HG02840 (cell line): Measurements from ENCODE around the gene OR8D4.
"Not testable (repeated sequence)": the region's sequence is repeated elsewhere in the genome, so short reads cannot be mapped to it uniquely, and the experiment has no call there.

Source experiments
- ATAC-seq: cut with Tn5 transposase; IDR thresholded peaks from one replicate; pipeline ENCODE4 v1.9.1; 2021; ENCODE audit warnings: mild to moderate bottlenecking, moderate library complexity, moderate number of reproducible peaks; ENCODE audit not compliant: unreplicated experiment, low FRiP score

OR8D4 gene

GRCh38 chr11:123901867-123902266, at the start of gene OR8D4:
OR8D4 (plus strand) TSS chr11:123902167; CDS start chr11:123906432, 4,265 bp downstream.
- no peak for ATAC-seq

DNA sequence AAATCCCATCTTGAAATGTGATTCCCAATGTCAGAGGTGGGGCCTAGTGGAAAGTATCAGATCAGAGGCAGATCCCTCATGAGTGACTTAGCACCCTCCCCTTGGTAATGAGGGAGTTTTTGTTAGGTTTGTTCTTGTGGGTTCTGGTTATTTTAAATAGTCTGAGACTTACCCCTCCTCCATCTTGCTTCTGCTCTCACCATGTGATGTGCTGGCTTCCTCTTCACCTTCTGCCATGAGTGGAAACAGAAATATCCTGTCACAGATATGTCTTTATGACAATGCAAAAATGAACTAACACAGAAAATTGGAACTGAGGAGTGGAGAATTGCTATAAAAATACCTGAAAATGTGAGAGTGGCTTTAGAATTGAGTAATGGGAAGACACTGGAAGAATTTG, 49.6 kb upstream of the OR8D4 start:
- ATAC-seq = no peak

- no peak for ATAC-seq
These were observed 48.9 kb upstream of the OR8D4 start for GRCh38 chr11:123853038-123853437.

DNA sequence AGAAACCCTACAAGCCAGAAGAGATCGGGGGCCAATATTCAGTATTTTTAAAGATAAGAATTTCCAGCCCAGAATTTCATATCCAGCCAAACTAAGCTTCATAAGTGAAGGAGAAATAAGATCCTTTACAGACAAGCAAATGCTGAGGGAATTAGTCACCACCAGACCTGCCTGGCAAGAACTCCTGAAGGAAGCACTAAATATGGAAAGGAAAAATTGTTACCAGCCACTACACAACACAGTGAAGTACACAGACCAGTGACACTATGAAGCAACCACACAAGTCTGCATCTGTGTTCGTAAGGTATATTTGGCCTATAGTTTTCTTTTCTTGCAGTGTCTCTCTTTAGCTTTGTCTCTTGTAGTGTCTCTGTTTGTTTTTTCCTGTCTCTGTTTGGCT, 45.5 kb upstream of the OR8D4 start:
- ATAC-seq = no peak

GRCh38 chr11:123859731-123860130, 42.2 kb upstream of the OR8D4 start:
- no peak for ATAC-seq

DNA sequence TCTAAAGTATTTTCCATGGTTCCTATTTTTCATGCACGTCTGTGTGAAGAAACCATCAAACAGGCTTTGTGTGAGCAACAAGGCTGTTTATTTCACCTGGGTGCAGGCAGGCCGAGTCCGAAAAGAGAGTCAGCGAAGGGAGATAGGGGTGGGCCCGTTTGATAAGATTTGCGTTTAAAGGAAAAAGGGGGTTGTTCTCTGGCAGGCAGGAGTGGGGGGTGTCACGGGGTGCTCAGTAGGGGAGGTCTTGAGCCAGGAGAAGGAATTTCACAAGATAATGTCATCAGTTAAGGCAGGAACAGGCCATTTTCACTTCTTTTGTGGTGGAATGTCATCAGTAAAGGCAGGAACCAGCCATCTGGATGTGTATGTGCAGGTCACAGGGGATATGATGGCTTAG, 36.7 kb upstream of the OR8D4 start:
- ATAC-seq = not testable (repeated sequence)

DNA sequence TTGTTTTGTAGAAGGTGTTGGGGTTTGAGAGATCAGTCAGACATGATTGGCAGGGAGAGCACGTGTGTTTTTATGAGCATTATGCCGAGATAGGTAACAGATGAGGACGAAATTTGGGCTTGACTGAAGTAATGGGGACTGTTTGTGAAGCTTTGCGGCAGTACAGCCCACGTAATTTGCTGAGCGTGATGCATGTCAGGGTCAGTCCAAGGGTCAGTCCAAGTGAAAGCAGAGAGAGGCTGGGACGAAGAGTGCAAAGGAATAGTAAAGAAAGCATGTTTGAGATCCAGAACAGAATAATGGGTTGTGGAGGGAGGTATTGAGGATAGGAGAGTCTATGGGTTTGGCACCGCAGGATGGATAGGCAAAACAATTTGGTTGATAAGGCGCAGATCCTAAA, 34.2 kb upstream of the OR8D4 start:
- ATAC-seq = not testable (repeated sequence)

DNA sequence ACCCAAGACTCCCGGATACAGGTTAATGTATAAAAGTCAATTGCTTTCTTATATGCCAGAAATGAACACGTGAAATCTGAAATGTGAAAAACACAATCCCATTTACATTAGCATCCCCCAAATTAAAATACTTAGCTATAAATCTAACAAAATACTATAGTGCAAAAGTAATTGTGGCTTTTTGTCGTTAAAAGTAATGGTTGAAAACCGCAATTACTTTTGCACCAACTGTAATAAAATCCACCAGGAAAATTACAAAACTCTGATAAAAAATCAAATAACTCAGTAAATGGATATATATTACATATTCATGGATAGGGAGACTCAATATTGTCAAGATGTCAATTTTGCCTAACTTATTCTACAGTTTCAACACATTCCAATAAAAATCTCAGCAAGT, 21.1 kb upstream of the OR8D4 start:
- no peak for ATAC-seq

- ATAC-seq = no peak
These were observed 16.4 kb upstream of the OR8D4 start, which contains the start of gene TMEM225 for GRCh38 chr11:123885570-123885969. TMEM225 (minus strand) TSS chr11:123885670; CDS start chr11:123885425, 245 bp downstream.

- ATAC-seq = no peak
These were observed 9.9 kb upstream of the OR8D4 start for GRCh38 chr11:123892031-123892430.

- no peak for ATAC-seq
These were observed 2.2 kb upstream of the OR8D4 start for GRCh38 chr11:123899792-123900191.

GRCh38 chr11:123903932-123904331, 2.0 kb downstream of the OR8D4 start:
- no peak for ATAC-seq

- no peak for ATAC-seq
These were observed 3.0 kb downstream of the OR8D4 start for GRCh38 chr11:123904932-123905331.

- ATAC-seq = no peak
These were observed 3.9 kb downstream of the OR8D4 start for GRCh38 chr11:123905826-123906225.

- no peak for ATAC-seq
These were observed 19.0 kb downstream of the OR8D4 start for GRCh38 chr11:123920943-123921342.

DNA sequence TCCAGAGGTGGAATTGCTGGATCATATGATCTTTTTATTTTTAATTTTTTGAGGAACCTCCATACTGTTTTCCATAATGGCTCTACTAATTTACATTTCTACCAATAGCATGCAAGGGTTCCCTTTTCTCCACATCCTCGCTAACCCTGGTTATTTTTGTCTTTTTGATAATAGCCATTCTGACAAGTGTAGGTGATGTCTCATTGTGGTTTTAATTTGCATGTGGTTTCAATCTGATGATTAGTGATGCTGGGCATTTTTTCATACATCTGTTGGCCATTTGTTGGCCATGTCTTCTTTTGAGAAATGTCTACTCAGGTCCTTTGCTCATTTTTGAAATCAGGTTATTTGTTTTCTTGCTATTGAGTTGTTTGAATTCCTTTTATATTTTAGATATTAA, 22.1 kb downstream of the OR8D4 start:
- ATAC-seq = no peak

GRCh38 chr11:123939317-123939716, 37.4 kb downstream of the OR8D4 start, which contains the start of gene OR4D5:
OR4D5 (plus strand) TSS chr11:123939617; CDS start chr11:123939617, 0 bp downstream.
- ATAC-seq = no peak

GRCh38 chr11:123942413-123942812, 40.4 kb downstream of the OR8D4 start:
- ATAC-seq = no peak

- ATAC-seq = no peak
These were observed 41.8 kb downstream of the OR8D4 start, which contains the start of gene OR6T1 for GRCh38 chr11:123943738-123944137. OR6T1 (minus strand) TSS chr11:123943838; CDS start chr11:123943838, 0 bp downstream.

DNA sequence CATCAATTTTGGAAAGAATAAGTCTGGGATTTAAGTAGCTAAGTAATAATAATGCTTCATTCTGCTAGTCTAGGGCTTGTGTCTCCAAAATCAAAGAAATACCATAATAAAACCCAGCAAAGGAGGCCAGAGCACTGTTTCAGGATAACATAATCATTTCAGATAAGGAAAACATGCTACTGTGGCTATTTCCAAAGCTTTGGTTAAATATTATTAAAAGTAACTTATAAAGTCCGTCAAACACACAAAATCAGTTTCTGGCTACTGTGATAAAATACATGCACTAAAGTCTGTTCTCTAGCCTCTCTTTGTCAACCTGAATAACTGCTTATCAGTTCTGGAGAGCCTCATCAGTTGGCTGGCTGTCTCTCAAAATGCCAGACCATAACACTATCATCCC, 43.2 kb downstream of the OR8D4 start:
- no peak for ATAC-seq

DNA sequence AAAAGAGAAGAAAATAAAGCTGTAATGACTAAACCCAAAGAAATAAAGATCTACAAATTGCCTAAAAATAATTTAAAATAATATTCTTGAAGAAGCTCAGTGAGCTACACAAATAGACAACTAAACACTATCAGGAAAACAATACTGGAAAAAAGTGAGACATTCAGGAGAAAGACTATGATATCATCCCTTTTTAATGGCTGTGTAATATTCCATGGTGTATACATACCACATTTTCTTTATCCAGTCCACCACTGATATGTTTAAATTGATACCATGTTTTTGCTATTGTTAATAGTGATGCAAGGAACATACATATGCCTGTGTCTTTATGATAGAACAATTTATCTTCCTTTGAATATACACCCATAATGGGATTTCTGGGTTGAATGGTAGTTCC, 54.8 kb downstream of the OR8D4 start:
- no peak for ATAC-seq
